GM18519 (cell line): ENCODE measurements around the gene ANXA8.
"Not testable (repeated sequence)": the region's sequence is repeated elsewhere in the genome, so short reads cannot be mapped to it uniquely, and the experiment has no call there.

Experiments used
- ATAC-seq: cut with Tn5 transposase; IDR thresholded peaks from one replicate; pipeline ENCODE4 v1.9.1; 2021; ENCODE audit warnings: mild to moderate bottlenecking, moderate library complexity; ENCODE audit not compliant: unreplicated experiment, low FRiP score

Gene ANXA8, protein sequence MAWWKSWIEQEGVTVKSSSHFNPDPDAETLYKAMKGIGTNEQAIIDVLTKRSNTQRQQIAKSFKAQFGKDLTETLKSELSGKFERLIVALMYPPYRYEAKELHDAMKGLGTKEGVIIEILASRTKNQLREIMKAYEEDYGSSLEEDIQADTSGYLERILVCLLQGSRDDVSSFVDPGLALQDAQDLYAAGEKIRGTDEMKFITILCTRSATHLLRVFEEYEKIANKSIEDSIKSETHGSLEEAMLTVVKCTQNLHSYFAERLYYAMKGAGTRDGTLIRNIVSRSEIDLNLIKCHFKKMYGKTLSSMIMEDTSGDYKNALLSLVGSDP

GRCh38 chr10:47483923-47484322 is at the start of gene ANXA8:
TSS of gene ANXA8 (minus strand) at chr10:47484115. CDS start at chr10:47483933, 182 bp downstream.
- not testable (repeated sequence) for ATAC-seq

- ATAC-seq = not testable (repeated sequence)
These were observed 39.6 kb upstream of the ANXA8 start, which contains the start of gene AGAP9 for GRCh38 chr10:47523475-47523874. TSS of gene AGAP9 (minus strand) at chr10:47523638. CDS start at chr10:47523526, 112 bp downstream.

- ATAC-seq = not testable (repeated sequence)
These were observed 18.4 kb upstream of the ANXA8 start for GRCh38 chr10:47502313-47502712.

- not testable (repeated sequence) for ATAC-seq
These were observed 10.3 kb upstream of the ANXA8 start for GRCh38 chr10:47494226-47494625.

DNA sequence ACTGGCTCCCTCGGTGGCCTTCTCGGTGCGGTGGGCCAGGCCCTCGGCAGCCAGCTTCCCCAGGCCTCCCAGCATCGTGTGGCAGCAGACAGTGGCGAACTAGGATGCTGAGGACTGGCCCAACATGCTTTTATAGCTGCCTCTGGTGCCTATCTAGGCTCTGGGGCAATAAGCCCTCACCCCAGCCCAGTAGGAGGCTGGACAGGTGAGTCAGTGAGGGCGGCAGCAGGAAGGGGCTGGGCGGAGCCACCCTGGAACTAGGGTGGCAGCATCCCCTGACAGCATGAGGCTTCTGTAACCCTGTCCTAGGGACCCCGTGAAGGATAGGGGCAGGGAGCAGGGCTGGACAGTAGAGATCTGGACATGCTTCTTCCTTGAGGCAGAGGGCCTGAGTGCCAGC is 7.7 kb upstream of the ANXA8 start, which contains the start of gene FAM25G:
Gene FAM25G (minus strand): TSS at position 101 of the 400 bp plus-strand sequence. CDS start 26 bp downstream, at position 75.
- ATAC-seq = not testable (repeated sequence)

GRCh38 chr10:47489630-47490029 is 5.7 kb upstream of the ANXA8 start:
- not testable (repeated sequence) for ATAC-seq

DNA sequence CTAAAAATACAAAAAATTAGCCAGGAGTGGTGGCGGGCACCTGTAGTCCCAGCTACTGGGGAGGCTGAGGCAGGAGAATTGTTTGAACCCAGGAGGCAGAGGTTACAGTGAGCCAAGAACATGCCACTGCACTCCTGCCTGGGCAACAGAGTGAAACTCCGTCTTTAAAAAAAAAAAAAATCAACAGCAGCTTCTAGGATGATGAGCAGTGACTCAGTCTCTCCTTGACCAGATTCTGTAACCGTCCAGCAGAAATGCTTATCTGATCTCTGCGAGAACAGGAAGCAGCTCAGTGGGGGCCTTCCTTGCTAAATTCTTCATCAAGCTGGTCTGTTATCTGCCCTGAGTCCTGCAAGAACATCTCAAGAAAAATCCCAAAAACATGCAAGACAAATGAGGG is 2.0 kb upstream of the ANXA8 start:
- not testable (repeated sequence) for ATAC-seq

DNA sequence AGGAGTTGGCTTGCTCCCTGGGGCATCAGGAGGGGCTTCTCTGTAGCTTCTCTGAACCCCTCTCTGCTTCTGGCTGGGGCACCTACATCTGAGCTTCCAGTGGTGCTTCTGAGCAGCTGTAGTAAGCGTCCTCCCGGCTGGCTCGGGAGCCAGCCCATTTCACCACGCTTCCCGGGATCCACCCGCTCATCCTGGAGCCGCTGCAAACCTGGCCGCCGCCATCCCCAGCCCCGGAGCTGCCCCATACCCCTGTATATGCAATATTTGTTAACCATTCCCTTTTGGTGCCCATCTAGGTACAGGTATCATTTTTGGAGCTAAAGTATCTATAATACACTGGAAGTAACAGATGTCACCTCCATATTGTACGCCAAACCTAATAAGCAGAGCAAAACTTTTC is 871 bp upstream of the ANXA8 start:
- not testable (repeated sequence) for ATAC-seq

- ATAC-seq = not testable (repeated sequence)
These were observed 1.5 kb downstream of the ANXA8 start for GRCh38 chr10:47482367-47482766.

DNA sequence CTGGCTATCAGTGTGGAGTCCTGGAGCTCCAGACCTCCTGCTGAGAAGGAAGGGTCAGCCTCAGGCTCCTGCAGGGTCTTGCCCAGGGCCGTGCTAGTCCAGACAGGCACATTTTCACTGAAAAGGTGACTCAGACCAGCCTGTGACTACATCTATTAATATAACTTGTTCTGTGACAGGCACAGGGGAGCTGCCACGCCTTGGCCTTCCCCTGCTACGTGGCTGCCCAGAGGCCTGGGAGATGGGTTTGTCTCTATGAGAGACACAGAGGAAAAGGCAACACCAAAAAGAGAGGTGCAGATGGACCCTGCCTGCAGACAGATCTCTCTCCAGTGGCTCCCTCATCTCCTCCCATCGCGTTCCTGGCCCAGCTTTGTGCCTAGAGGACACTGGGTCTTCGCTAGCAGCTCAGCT is 2.1 kb downstream of the ANXA8 start:
- ATAC-seq = not testable (repeated sequence)

DNA sequence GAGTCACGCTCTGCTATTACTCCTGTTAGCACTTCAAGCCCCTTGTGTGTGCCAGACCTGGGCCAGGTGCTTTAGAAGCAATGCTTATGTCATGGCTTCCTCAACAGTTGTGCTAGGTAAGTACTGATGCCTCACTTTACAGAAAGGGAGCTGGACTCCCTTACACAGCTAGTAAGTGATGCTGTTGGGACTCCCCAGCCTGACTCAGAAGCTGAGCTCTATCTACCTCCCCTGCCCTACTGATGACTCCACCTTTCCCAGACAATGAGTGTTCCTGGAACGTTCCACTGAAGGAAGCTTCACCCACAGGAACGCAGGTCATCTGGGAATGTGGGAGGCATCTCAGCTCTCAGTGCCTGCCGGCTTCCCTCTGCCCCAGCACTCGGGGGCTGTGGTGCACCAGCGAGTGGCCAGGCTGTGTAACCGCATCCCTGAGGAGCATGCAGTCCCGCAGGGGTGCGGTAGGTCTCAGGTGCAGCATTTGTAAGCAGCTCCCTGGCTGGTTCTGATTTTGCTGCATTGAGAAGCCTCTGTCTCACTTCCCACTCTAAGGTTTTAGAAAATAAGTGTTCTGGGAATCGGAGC is 2.6 kb downstream of the ANXA8 start:
- ATAC-seq = not testable (repeated sequence)

DNA sequence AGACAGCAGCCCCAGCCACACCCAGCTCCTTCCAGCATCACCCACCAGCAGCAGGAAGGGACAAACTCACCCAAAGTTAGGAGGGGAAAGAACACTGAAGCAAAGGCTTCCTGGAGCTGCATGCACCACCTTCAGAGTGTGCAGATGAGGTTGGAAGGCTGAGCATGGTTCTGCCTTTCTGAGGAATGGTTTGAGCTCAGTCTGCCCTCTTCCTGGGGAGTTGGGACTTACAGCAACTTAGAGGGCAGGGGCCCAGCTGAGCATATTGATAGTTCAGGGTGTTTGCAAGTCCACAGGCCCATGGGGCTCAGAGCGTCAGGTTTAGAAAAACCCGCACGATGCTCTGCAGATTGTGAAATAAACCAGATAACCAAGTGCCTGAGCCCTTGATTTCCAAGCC is 3.8 kb downstream of the ANXA8 start:
- ATAC-seq = not testable (repeated sequence)

DNA sequence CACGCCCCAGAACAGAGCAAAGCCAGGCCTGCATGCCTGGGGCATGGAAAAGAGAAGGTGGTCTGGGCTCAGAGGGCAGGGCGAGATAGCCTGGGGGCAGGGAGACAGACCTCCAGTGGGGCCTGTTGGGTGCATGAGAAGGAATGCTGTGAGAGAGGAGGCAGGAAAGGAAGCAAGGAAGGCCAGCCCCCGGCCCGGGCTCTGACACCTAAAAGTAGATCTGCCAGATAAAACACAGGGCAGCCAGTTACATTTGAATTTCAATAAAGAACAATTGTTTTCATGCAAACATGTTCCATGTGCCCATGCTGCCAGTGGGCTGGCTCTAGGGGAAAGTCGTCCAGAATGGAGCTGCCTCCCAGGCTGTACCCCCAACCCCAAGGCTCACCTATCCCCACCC is 5.8 kb downstream of the ANXA8 start:
- not testable (repeated sequence) for ATAC-seq

DNA sequence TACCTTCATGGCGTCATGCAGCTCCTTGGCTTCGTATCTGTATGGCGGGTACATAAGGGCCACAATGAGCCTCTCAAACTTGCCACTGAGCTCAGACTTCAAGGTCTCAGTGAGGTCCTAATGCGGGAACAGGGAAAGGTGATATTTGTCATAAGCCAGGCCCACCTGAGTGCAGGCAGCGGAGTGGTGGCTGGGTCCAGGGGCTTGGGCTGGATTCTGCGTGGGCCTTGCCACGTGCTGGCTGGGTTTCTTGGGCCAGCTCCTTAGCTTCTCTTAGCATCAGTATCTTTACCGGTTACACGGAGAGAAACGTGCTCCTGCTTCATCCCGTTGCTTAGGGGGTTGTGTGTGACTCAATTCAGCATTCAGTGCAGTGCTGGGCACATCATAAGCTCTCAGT is 6.8 kb downstream of the ANXA8 start:
- ATAC-seq = not testable (repeated sequence)

DNA sequence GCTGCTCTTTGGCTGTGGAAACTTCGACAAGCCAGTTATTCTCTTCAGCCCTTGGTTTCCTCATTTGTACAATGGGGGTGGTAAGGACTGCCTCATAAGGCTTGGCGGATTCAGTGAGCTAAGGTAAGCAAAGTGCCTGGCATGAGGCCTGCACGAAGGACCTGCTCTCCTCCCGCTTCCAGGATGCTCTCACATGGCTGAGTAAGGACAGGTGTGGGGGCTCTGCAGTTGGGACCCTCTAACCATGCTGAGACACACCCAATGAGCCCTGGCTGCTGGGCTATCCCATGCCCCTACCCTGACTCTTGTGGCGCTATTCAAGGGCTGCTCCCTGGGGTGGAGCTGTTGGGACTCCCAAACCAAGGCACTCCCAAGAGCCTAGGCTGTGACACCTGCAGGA is 8.8 kb downstream of the ANXA8 start:
- ATAC-seq = not testable (repeated sequence)

DNA sequence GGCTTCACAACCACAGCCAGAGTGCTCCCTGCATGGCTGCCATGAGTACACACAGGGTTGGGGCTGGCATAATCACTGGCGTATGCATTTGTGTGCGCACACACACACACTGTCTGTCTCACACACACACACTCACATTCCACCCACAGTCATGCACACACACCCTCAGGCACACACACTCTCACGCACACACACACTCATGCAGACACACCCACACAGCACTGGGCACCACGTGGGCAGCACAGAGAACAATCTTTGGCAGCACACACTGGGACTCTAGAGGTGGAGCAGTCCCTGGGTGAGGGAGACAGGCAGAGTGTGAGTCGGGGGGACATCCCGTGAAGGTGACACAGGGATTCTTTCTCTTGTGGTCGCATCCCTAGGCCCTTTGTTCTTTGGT is 10.4 kb downstream of the ANXA8 start:
- ATAC-seq = not testable (repeated sequence)

DNA sequence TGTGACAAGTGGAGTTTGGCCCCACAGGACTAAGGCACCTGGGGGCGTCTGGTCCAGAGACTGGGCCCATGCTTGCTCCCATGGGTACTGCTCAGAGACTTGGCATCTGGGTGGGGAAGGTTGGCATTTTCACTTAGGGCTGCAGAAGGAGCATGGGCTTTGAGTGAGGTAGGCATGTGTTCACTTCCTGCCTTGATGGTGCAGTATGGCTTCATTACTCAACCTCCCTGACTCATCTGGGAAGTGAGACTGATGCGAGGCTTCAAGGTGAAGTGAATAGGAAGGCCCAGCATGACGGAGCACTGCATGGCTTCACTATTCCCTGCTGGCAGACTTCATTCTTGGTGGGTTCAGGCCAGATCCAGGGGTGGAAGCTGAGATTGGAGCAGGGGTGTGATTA is 11.3 kb downstream of the ANXA8 start:
- peak; percentile 65 for ATAC-seq

GRCh38 chr10:47472072-47472471 is 11.8 kb downstream of the ANXA8 start:
- not testable (repeated sequence) for ATAC-seq

- not testable (repeated sequence) for ATAC-seq
These were observed 15.0 kb downstream of the ANXA8 start for GRCh38 chr10:47468731-47469528.

DNA sequence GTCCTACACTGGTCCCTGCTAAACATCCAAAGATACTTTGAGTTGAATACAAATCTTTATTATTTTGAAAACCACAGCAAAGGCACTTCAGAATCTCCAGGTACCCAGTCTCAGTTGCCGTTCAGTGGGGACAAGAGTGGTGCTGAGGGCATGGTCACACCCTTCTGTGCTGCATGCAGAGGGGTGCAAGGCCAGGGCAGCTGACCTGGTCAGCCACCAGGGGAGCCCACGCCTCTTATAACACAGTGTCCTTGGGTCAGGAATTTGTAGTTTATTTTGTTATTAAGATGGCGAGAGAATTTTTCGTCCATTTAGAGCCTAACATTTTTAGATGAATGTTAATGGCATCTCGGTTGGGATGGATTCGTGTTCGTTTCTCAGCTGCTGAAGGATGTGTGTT is 16.0 kb downstream of the ANXA8 start:
- not testable (repeated sequence) for ATAC-seq

GRCh38 chr10:47467458-47467857 is 16.5 kb downstream of the ANXA8 start:
- ATAC-seq = not testable (repeated sequence)
